HEK293 (cell line): ENCODE results near the gene EZH2.

ENCODE experiments used
- CTCF ChIA-PET: fragments of 350-600 bp; formaldehyde crosslinking; extraction: SDS; loops from one replicate; lab custom pipeline; 2021; ENCODE audit warnings: antibody characterized with exemption; lab: Yijun Ruan, JAX
- POLR2A ChIA-PET: fragments of 300-600 bp; formaldehyde crosslinking; extraction: SDS; loops from one replicate; lab custom pipeline; 2020; ENCODE audit warnings: antibody characterized with exemption, inconsistent platforms; lab: Yijun Ruan, JAX
- H3K27ac ChIP-seq: fragments of 200-500 bp; sonication (Bioruptor generic); 2 replicates; pipeline ENCODE4 v1.5.1; 2014; ENCODE audit warnings: low read depth, low read length, control low read depth, inconsistent platforms; ENCODE audit errors: extremely low read depth
- H3K36me3 ChIP-seq, 2 experiments: fragments of 200-500 bp in 1 of 2; sonication (Bioruptor generic) in 1 of 2; 1 replicate in 1 of 2; 2 replicates in 1 of 2; pipeline ENCODE4 v1.5.1; 2014 to 2017; ENCODE audit warnings: inconsistent platforms in 2 of 2, low read length in 2 of 2; ENCODE audit not compliant: control insufficient read depth in 2 of 2, insufficient read depth in 1 of 2
- H3K4me1 ChIP-seq: fragments of 200-500 bp; sonication (Bioruptor generic); 2 replicates; pipeline ENCODE4 v1.5.1; 2014; ENCODE audit warnings: mild to moderate bottlenecking, low read length, inconsistent platforms; ENCODE audit not compliant: control insufficient read depth, insufficient read depth
- H3K4me3 ChIP-seq: 2 replicates; pipeline ENCODE4 v1.5.1; 2011; ENCODE audit warnings: low read depth, mild to moderate bottlenecking, control low read depth, low read length, moderate library complexity
- H3K9me3 ChIP-seq: fragments of 200-500 bp; sonication (Bioruptor generic); 2 replicates; pipeline ENCODE4 v1.5.1; 2014; ENCODE audit warnings: low read depth, low read length, inconsistent platforms; ENCODE audit not compliant: control insufficient read depth, insufficient read depth
- HOXA7 ChIP-seq: sonication (generic); formaldehyde crosslinking; IDR thresholded peaks from 2 replicates; pipeline ENCODE4 v1.8.1; 2022; ENCODE audit warnings: missing genetic modification reagents, borderline replicate concordance
- PRDM1 ChIP-seq: fragments of 450-650 bp; formaldehyde crosslinking; IDR thresholded peaks from 2 replicates; pipeline ENCODE4; 2016; ENCODE audit warnings: missing biosample characterization, missing genetic modification characterization
- SCRT2 ChIP-seq: fragments of 450-650 bp; formaldehyde crosslinking; IDR thresholded peaks from 2 replicates; pipeline ENCODE4 v1.5.1; 2016; ENCODE audit warnings: missing biosample characterization, missing genetic modification characterization
- SETDB1 ChIP-seq: IDR thresholded peaks from one replicate; pipeline ENCODE4 v1.6.1; 2017; ENCODE audit warnings: mild to moderate bottlenecking, low read length, moderate library complexity, mixed read lengths; ENCODE audit not compliant: insufficient read length
- SP2 ChIP-seq: fragments of 450-650 bp; formaldehyde crosslinking; IDR thresholded peaks from 2 replicates; pipeline ENCODE4 v1.5.1; 2016; ENCODE audit warnings: missing biosample characterization, missing genetic modification characterization
- ZBTB48 ChIP-seq: fragments of 450-650 bp; formaldehyde crosslinking; IDR thresholded peaks from 2 replicates; pipeline ENCODE4 v1.5.1; 2016; ENCODE audit warnings: missing biosample characterization, missing genetic modification characterization
- ZBTB6 ChIP-seq: fragments of 450-650 bp; formaldehyde crosslinking; IDR thresholded peaks from 2 replicates; pipeline ENCODE4 v1.5.1; 2017; ENCODE audit warnings: missing biosample characterization, missing genetic modification characterization
- ZNF132 ChIP-seq: fragments of 450-650 bp; formaldehyde crosslinking; IDR thresholded peaks from 2 replicates; pipeline ENCODE4 v1.5.1; 2017; ENCODE audit warnings: missing biosample characterization, missing genetic modification characterization, borderline replicate concordance
- ZNF138 ChIP-seq: fragments of 450-650 bp; formaldehyde crosslinking; IDR thresholded peaks from 2 replicates; pipeline ENCODE4 v1.5.1; 2016; ENCODE audit warnings: missing biosample characterization, missing genetic modification characterization, borderline replicate concordance
- ZNF174 ChIP-seq: fragments of 450-650 bp; formaldehyde crosslinking; IDR thresholded peaks from 2 replicates; pipeline ENCODE4 v1.5.0; 2017; ENCODE audit warnings: missing biosample characterization, mild to moderate bottlenecking, missing genetic modification characterization
- ZNF19 ChIP-seq: fragments of 450-650 bp; formaldehyde crosslinking; IDR thresholded peaks from 2 replicates; pipeline ENCODE4; 2016; ENCODE audit warnings: missing biosample characterization, missing genetic modification characterization, low read depth
- ZNF214 ChIP-seq: fragments of 450-650 bp; formaldehyde crosslinking; IDR thresholded peaks from 2 replicates; pipeline ENCODE4 v1.5.1; 2017; ENCODE audit warnings: missing biosample characterization, mild to moderate bottlenecking, missing genetic modification characterization, borderline replicate concordance
- ZNF274 ChIP-seq, 2 experiments: fragments of 200-500 bp in 1 of 2; fragments of 450-650 bp in 1 of 2; sonication (Bioruptor generic) in 1 of 2; formaldehyde crosslinking in 1 of 2; IDR thresholded peaks; 2 replicates each; pipeline versions ENCODE4 v1.5.1 to v1.6.1; 2014 to 2016; ENCODE audit warnings: borderline replicate concordance in 1 of 2, inconsistent platforms in 1 of 2, low read length in 1 of 2, missing biosample characterization in 1 of 2, missing genetic modification characterization in 1 of 2
- ZNF302 ChIP-seq: fragments of 450-650 bp; formaldehyde crosslinking; IDR thresholded peaks from 2 replicates; pipeline ENCODE4 v1.5.1; 2016; ENCODE audit warnings: missing biosample characterization, missing genetic modification characterization, low read depth
- ZNF514 ChIP-seq: fragments of 450-650 bp; formaldehyde crosslinking; IDR thresholded peaks from 2 replicates; pipeline ENCODE4 v1.5.1; 2016; ENCODE audit warnings: missing biosample characterization, missing genetic modification characterization
- ZNF792 ChIP-seq: fragments of 450-650 bp; formaldehyde crosslinking; IDR thresholded peaks from 2 replicates; pipeline ENCODE4 v1.5.1; 2016; ENCODE audit warnings: missing biosample characterization, missing genetic modification characterization
- ZNF830 ChIP-seq: fragments of 450-650 bp; IDR thresholded peaks from 2 replicates; pipeline ENCODE4 v1.5.0; 2018; ENCODE audit warnings: missing biosample characterization, missing genetic modification characterization, low read depth, mild to moderate bottlenecking, moderate library complexity
- ZNF837 ChIP-seq: fragments of 450-650 bp; formaldehyde crosslinking; IDR thresholded peaks from 2 replicates; pipeline ENCODE4 v1.5.1; 2016; ENCODE audit warnings: missing biosample characterization, missing genetic modification characterization
- ZSCAN30 ChIP-seq: fragments of 450-650 bp; IDR thresholded peaks from 2 replicates; pipeline ENCODE4 v1.5.1; 2018; ENCODE audit warnings: missing biosample characterization, mild to moderate bottlenecking, missing genetic modification characterization, moderate library complexity
- ZSCAN4 ChIP-seq: fragments of 450-650 bp; formaldehyde crosslinking; IDR thresholded peaks from 2 replicates; pipeline ENCODE4 v1.5.1; 2017; ENCODE audit warnings: missing biosample characterization, missing genetic modification characterization
- TF ChIP-seq, protein P1 (sequence below): fragments of 450-650 bp; formaldehyde crosslinking; IDR thresholded peaks from 2 replicates; pipeline ENCODE4 v1.5.1; 2016; ENCODE audit warnings: missing biosample characterization, missing genetic modification characterization
- TF ChIP-seq, protein P2 (sequence below): fragments of 450-650 bp; formaldehyde crosslinking; IDR thresholded peaks from 2 replicates; pipeline ENCODE4 v1.5.1; 2016; ENCODE audit warnings: missing biosample characterization, missing genetic modification characterization

EZH2 gene

GRCh38 chr7:148868378-148868674 lies 15.8 kb downstream of the EZH2 start:
- no peak for TF ChIP-seq ZNF837
- no peak for TF ChIP-seq ZNF274 (IDR thresholded peaks at IDR 0.05; ENCODE audit: low read length)
- TF ChIP-seq ZNF274 (tag by site-specific recombination; IDR thresholded peaks at IDR 0.05; ENCODE audit: borderline replicate concordance): peak; percentile 17; the same call in 1 of the 2 replicates
- H3K4me3 ChIP-seq: no peak overlapping the region
- no peaks in the 10 kb centered on the region for H3K4me1 ChIP-seq
- H3K9me3 ChIP-seq: no peaks in the 10 kb centered on the region
- ChIA-PET CTCF (interaction anchor here (1.3 kb wide), 1 partner anchor 10 kb away, joined by 3 read pairs; no protein-coding TSS in a partner anchor), POLR2A (no interaction called here)
- H3K36me3 ChIP-seq: no peaks in the 10 kb centered on the region
- H3K27ac ChIP-seq: no peak overlapping the region

GRCh38 chr7:148867596-148868377 lies 16.3 kb downstream of the EZH2 start:
- no peaks in the 10 kb centered on the region for H3K36me3 ChIP-seq
- POLR2A ChIA-PET: no interaction called here

DNA sequence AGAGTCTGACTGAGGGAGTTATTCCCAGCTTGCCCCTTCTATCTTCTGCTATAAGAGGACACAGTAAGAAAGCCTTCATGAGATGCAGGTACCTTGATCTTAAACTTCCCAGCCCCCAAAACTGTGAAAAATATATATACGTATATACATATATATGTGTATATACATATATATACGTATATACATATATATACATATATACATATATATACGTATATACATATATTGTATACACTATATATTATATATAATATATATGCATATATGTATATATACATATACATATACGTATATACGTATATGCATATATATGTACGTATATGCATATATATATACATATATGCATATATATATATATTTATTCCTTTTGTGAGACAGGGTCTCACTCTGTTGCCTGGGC lies 17.7 kb downstream of the EZH2 start:
- Histone ChIP-seq H3K9me3 (no peaks in the 10 kb centered on the region), H3K27ac (no peak overlapping the region), H3K4me1 (no peaks in the 10 kb centered on the region), H3K36me3 (no peaks in the 10 kb centered on the region), H3K4me3 (no peak overlapping the region)
- ChIA-PET CTCF (no interaction called here), POLR2A (no interaction called here)
- TF ChIP-seq ZNF132 (tag by site-specific recombination) (no peak), SP2 (tag by site-specific recombination) (no peak), ZNF19 (no peak), ZNF792 (tag by site-specific recombination) (no peak), ZNF214 (tag by site-specific recombination) (no peak), ZBTB6 (no peak)
- TF ChIP-seq, all 188 proteins: peak for 0

More at GRCh38 chr7:148867596-148868377, 16.3 kb downstream of the EZH2 start:
- CTCF ChIA-PET: interaction anchor here (1.3 kb wide), 1 partner anchor 10 kb away, joined by 3 read pairs; no protein-coding TSS in a partner anchor
- Histone ChIP-seq H3K27ac (no peak overlapping the region), H3K4me1 (no peaks in the 10 kb centered on the region), H3K4me3 (no peak overlapping the region), H3K9me3 (no peaks in the 10 kb centered on the region)
- TF ChIP-seq ZNF302 (tag by site-specific recombination) (no peak), ZSCAN4 (tag by site-specific recombination) (no peak), SETDB1 (peak; percentile 77), SCRT2 (tag by site-specific recombination) (peak; percentile 56; the same call in 1 of the 2 replicates), PRDM1 (tag by site-specific recombination) (0 out of 2 replicates have a peak, but pooled peaks have one; percentile 11)

- H3K4me3 ChIP-seq: no peak overlapping the region
- H3K36me3 ChIP-seq: no peaks in the 10 kb centered on the region
- no peak overlapping the region for H3K27ac ChIP-seq
- ChIA-PET CTCF (no interaction called here), POLR2A (no interaction called here)
- no peaks in the 10 kb centered on the region for H3K4me1 ChIP-seq
- no peaks in the 10 kb centered on the region for H3K9me3 ChIP-seq
- TF ChIP-seq ZNF214 (tag by site-specific recombination) (no peak), ZBTB48 (tag by site-specific recombination) (no peak), ZNF174 (no peak), ZNF514 (no peak), ZSCAN30 (tag by site-specific recombination) (no peak), HOXA7 (CRISPR knock-in tag) (no peak), ZNF830 (tag by site-specific recombination) (no peak), ZNF138 (tag by site-specific recombination) (no peak), ZNF274 (IDR thresholded peaks at IDR 0.05; ENCODE audit: low read length) (no peak), ZNF274 (tag by site-specific recombination; IDR thresholded peaks at IDR 0.05; ENCODE audit: borderline replicate concordance) (no peak)
- TF ChIP-seq, protein P1, sequence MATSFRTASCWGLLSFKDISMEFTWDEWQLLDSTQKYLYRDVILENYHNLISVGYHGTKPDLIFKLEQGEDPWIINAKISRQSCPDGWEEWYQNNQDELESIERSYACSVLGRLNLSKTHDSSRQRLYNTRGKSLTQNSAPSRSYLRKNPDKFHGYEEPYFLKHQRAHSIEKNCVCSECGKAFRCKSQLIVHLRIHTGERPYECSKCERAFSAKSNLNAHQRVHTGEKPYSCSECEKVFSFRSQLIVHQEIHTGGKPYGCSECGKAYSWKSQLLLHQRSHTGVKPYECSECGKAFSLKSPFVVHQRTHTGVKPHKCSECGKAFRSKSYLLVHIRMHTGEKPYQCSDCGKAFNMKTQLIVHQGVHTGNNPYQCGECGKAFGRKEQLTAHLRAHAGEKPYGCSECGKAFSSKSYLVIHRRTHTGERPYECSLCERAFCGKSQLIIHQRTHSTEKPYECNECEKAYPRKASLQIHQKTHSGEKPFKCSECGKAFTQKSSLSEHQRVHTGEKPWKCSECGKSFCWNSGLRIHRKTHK (tag by site-specific recombination): no peak
- TF ChIP-seq, protein P2, sequence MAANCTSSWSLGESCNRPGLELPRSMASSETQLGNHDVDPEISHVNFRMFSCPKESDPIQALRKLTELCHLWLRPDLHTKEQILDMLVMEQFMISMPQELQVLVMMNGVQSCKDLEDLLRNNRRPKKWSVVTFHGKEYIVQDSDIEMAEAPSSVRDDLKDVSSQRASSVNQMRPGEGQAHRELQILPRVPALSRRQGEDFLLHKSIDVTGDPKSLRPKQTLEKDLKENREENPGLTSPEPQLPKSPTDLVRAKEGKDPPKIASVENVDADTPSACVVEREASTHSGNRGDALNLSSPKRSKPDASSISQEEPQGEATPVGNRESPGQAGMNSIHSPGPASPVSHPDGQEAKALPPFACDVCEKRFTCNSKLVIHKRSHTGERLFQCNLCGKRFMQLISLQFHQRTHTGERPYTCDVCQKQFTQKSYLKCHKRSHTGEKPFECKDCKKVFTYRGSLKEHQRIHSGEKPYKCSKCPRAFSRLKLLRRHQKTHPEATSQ (tag by site-specific recombination): no peak
Measured at GRCh38 chr7:148865283-148865682, 18.8 kb downstream of the EZH2 start.
